ENCODE results near the gene EVI5. TPM values are rescaled to one million over a fixed set of nuclear protein-coding genes. Genes with fewer than 3 reads are reported as not detected.

Gene EVI5
- total RNA-seq, 4 donors from 2014 or later: 39.5 to 49.7 (median 48.6) TPM

GRCh38 chr1:92556350-92556749 is 228.6 kb downstream of the EVI5 start:
- H3K4me1 ChIP-seq: no peaks in the 10 kb centered on the region
- TF ChIP-seq CTCF (IDR thresholded peaks at IDR 0.05): no peak
- no peak for TF ChIP-seq EP300 (IDR thresholded peaks at IDR 0.05)
- no peak for TF ChIP-seq POLR2AphosphoS5 (IDR thresholded peaks at IDR 0.05)
- no peak for TF ChIP-seq POLR2A (IDR thresholded peaks at IDR 0.05)
- H3K36me3 ChIP-seq: peaks cover 0 to 3% of the 10 kb centered on the region in 2 donors
- no peaks in the 10 kb centered on the region for H3K9me3 ChIP-seq
- ATAC-seq: no peak
- no peak overlapping the region for H3K27ac ChIP-seq
- WGBS, 2 donors (ENCODE audit: low coverage in 1 of 2): 81 to 88% methylated on average over 1 of the region's 1 CpG
- no peaks in the 10 kb centered on the region for H3K27me3 ChIP-seq
- H3K4me3 ChIP-seq: no peak overlapping the region

GRCh38 chr1:92554216-92554615 is 230.7 kb downstream of the EVI5 start:
- Histone ChIP-seq H3K36me3 (peaks cover 0 to 3% of the 10 kb centered on the region in 2 donors), H3K4me1 (no peaks in the 10 kb centered on the region), H3K4me3 (no peak overlapping the region), H3K9me3 (no peaks in the 10 kb centered on the region), H3K27ac (no peak overlapping the region), H3K27me3 (no peaks in the 10 kb centered on the region)
- TF ChIP-seq POLR2AphosphoS5 (IDR thresholded peaks at IDR 0.05) (no peak), POLR2A (IDR thresholded peaks at IDR 0.05) (no peak), EP300 (IDR thresholded peaks at IDR 0.05) (no peak), CTCF (IDR thresholded peaks at IDR 0.05) (no peak)
- 94 to 95% methylated on average over 2 to 3 of the region's 3 CpGs for WGBS, 2 donors (ENCODE audit: low coverage in 1 of 2)
- no peak for ATAC-seq

GRCh38 chr1:92551916-92552315 is 233.0 kb downstream of the EVI5 start:
- H3K27me3 ChIP-seq: no peaks in the 10 kb centered on the region
- WGBS, 2 donors (ENCODE audit: low coverage in 1 of 2): 13% methylated on average over 1 of the region's 1 CpG; no CpG with 5 or more reads in 1 of the 2 donors
- no peak overlapping the region for H3K27ac ChIP-seq
- H3K4me1 ChIP-seq: no peaks in the 10 kb centered on the region
- ATAC-seq: no peak
- TF ChIP-seq CTCF (IDR thresholded peaks at IDR 0.05) (no peak), POLR2AphosphoS5 (IDR thresholded peaks at IDR 0.05) (no peak), EP300 (IDR thresholded peaks at IDR 0.05) (no peak), POLR2A (IDR thresholded peaks at IDR 0.05) (no peak)
- H3K36me3 ChIP-seq: peaks cover 0 to 3% of the 10 kb centered on the region in 2 donors
- H3K9me3 ChIP-seq: no peaks in the 10 kb centered on the region
- H3K4me3 ChIP-seq: no peak overlapping the region

- Histone ChIP-seq H3K4me3 (no peak overlapping the region), H3K4me1 (no peaks in the 10 kb centered on the region), H3K27ac (no peak overlapping the region), H3K27me3 (no peaks in the 10 kb centered on the region), H3K36me3 (no peaks in the 10 kb centered on the region), H3K9me3 (no peaks in the 10 kb centered on the region)
- TF ChIP-seq POLR2AphosphoS5 (IDR thresholded peaks at IDR 0.05) (no peak), POLR2A (IDR thresholded peaks at IDR 0.05) (no peak), EP300 (IDR thresholded peaks at IDR 0.05) (no peak), CTCF (IDR thresholded peaks at IDR 0.05) (no peak)
- no peak for ATAC-seq
- 79% methylated on average over 2 of the region's 2 CpGs; no CpG with 5 or more reads in 1 of the 2 donors for WGBS, 2 donors (ENCODE audit: low coverage in 1 of 2)
These were observed 240.1 kb downstream of the EVI5 start for GRCh38 chr1:92544756-92545165.

GRCh38 chr1:92543131-92544055 is 241.5 kb downstream of the EVI5 start:
- no peak overlapping the region for H3K27ac ChIP-seq
- 94 to 96% methylated on average over 9 of the region's 9 CpGs for WGBS, 2 donors (ENCODE audit: low coverage in 1 of 2)
- no peak overlapping the region for H3K4me3 ChIP-seq
- no peak for TF ChIP-seq CTCF (IDR thresholded peaks at IDR 0.05)
- TF ChIP-seq POLR2A (IDR thresholded peaks at IDR 0.05): no peak
- no peak for TF ChIP-seq POLR2AphosphoS5 (IDR thresholded peaks at IDR 0.05)
- TF ChIP-seq EP300 (IDR thresholded peaks at IDR 0.05): no peak
- no peak for ATAC-seq
- H3K36me3 ChIP-seq: no peaks in the 10 kb centered on the region
- H3K27me3 ChIP-seq: no peaks in the 10 kb centered on the region
- H3K4me1 ChIP-seq: peaks cover 0 to 2% (median 0%) of the 10 kb centered on the region in 3 donors
- no peaks in the 10 kb centered on the region for H3K9me3 ChIP-seq

Data from gastroesophageal sphincter (tissue), 4 donors.